GM18505 (cell line): ENCODE data around the gene ABLIM2.
"Not testable (repeated sequence)": the region's sequence is repeated elsewhere in the genome, so short reads cannot be mapped to it uniquely, and the experiment has no call there.

Experiments used
- ATAC-seq: cut with Tn5 transposase; IDR thresholded peaks from one replicate; pipeline ENCODE4 v1.9.1; 2021; ENCODE audit not compliant: unreplicated experiment
- POLR2A ChIP-seq: IDR thresholded peaks from 4 replicates; pipeline ENCODE4 v1.6.1; 2011; ENCODE audit warnings: borderline replicate concordance; ENCODE audit not compliant: insufficient read depth, insufficient read length; ENCODE audit errors: extremely low read depth

Gene ABLIM2

DNA sequence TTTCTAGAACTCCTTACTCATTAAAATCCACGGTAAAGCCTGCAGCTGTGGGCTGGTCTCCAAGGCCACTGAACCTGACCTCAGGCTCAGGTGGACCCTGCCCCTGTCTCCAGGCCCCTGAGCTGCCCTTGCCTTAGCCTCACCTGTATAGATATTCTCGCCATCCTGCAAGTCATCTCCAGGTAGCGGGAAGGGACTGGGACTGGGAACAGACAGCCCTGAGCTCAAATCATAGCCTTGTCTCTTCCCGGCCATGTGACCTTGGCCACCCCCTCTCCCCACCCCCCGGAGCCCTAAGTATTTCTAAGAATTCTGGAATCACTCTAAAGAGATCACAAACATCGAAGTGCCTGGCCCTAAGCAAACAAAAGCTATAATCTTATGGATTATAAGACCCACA is 17.7 kb downstream of the ABLIM2 start:
- no peak for ATAC-seq
- TF ChIP-seq POLR2A: no peak

DNA sequence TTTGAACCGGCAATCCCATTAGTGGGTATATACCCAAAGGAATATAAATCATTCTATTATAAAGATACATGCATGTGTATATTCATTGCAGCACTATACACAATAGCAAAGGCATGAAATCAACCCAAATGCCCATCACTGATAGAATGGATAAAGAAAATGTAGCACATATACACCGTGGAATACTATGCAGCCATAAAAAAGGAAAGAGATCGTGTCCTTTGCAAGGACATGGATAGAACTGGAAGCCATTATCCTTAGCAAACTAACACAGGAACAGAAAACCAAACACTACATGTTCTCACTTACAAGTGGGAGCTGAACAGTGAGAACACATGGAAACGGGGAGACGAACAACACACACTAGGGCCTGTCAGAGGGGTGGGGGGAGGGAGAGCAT is 18.9 kb downstream of the ABLIM2 start:
- ATAC-seq: not testable (repeated sequence)

DNA sequence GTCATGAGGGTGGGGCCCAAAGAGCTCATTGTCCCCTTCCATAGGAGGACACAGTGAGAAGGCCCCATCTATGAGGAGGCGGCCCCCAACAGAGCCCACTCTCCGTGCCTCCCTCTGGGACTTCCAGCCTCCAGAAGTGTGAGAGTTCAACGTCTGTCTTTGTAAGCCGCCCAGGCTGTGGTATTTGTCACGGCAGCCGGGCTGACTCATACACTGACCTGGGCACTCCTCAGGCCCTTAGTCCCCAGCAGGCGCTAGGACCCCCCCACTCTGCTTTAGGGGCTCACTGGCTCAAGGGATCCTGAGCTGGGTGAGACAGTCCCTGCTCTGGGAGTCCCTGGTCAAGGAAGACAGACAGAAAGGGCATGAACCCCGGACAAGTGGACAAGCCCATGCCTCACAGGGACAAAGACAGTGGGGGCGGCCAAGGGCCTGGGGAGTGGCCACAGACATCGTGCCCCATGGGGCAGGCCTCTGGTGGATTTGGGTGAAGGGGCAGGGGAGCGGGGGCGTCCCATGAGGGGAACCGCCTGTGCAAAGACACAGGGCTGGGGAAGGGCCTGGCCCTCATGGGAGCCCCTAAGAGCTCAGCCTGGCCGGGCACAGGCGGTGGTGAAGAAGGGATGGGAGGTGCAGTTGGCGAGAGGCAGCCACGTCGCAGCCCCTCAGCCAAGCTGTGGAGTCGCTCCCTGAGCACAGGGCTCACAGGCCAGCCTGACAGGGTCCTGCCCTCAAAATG is 21.5 kb downstream of the ABLIM2 start:
- TF ChIP-seq POLR2A: no peak
- no peak for ATAC-seq

DNA sequence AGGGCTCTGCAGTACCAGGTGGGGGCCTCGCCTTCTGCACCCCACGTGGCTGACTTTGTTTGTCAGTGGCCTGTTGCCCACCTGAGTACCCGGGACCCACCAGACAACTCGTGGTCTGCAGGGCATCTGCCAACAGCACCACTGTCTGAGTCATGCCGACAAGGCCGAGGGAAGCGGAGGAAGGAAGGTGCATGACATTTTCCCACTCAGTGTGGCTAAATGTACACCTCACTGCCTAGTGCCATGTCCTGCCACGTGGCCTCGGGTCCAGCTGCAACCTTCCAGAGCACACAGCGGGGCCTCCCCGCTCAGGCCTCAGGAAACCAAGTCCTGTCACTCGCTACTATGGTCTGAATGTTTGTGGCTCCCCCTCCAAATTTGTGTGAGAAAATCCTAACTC is 22.1 kb downstream of the ABLIM2 start:
- ATAC-seq: no peak
- no peak for TF ChIP-seq POLR2A

DNA sequence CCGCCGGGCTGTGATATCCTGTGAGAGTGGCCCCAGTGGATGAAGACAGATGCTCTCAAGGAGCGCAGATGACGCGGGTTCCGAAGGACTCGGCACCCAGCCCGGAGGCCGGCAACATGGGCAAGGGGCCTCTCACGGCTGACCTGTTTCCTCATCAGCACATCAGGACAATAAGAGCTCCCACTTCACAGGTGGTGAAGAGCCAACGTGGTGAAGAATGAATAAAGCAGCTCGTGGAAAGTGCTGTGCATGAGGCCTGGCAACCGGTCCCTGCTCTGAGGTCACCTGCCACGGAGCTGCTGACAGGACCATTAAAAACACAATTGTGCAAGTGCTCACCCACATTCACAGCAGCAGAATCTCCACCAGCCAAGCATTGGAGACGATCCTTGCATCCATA is 22.9 kb downstream of the ABLIM2 start:
- TF ChIP-seq POLR2A: no peak
- ATAC-seq: no peak

DNA sequence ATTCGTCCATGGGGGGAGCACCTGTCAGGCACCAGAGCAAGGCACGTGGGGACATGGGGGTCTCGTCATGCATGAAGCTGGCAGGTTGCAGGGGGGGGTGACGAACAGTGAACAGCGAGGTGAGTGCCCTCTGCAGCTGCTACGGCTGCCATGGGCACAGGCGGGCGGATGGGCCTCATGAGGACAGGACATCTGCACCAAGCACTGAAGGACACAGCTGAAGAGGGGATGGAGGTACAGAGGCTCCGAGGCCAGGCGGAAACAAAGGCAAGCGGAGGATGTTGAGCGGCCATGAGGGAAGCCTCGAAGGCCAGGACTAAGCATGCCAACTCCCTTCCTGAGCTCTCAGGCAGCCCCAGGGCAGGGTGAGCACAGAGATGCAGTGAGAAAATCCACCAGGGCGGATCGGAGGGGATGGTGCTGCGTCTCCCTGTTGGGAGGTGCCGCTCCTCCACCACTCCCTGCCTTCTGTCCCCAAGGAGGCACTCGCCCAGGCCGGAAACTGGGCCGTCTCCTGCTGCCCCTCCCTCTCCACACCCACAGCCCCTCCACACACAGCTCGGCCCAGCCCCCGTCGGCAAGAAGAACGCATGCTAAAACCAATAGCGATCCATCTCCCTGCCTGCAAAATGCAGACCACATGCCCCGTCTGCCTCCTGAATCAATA is 24.6 kb downstream of the ABLIM2 start:
- ATAC-seq: no peak
- TF ChIP-seq POLR2A: no peak

DNA sequence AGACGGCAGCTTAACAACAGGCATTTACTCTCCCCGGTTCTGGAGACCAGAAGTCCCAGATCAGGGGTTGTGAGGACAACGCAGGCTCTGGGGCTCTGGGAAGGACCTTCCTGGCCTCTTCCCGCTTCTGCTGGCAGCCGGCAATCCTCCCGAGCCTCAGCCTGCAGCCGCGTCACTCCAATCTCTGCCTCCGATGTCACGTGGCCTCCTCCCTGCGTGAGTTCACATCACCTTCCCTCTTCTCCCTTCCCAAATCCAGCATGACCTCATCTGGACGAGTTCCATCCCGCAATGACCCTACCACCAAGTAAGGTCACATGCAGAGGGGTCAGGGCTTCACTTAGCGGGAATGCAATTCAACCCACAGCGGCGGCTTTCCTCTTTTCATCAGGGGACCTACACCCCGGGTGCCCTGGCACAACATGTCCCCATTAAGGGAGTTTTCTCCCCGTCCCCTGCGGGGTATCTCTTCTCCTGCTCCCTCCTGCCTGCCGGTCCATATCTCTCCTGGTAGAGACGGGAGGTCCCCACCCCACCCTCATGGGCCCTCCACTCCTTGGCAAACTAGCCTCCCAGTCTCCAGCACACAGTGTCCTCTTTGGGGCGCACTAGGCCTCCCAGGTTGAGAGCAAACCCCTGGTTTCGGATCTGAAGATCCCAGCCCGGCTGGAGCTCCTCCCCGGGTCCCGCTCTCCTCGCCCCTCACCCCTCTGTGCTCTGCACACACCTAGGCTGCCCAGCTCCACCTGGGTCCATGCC is 25.5 kb downstream of the ABLIM2 start:
- no peak for ATAC-seq
- no peak for TF ChIP-seq POLR2A

DNA sequence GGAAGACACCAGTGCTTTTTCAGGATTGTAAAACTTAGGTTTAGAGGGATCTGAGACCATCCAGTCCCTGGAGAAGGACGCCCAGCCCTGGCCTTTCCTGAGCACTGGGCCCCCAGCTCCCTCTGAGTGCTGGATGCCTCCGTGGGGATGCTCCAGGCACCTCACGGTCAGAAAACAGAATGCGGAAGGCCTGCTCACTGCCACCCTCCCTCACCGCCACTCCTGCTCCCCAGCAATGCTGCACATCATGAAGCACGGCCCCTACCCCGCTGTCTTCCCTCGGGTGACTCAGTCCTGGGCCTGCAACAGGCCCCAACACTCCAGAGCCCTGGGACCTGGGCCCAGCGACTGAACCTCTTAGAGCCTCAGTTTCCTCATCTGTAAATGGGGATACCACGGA is 26.2 kb downstream of the ABLIM2 start:
- TF ChIP-seq POLR2A: no peak
- no peak for ATAC-seq

DNA sequence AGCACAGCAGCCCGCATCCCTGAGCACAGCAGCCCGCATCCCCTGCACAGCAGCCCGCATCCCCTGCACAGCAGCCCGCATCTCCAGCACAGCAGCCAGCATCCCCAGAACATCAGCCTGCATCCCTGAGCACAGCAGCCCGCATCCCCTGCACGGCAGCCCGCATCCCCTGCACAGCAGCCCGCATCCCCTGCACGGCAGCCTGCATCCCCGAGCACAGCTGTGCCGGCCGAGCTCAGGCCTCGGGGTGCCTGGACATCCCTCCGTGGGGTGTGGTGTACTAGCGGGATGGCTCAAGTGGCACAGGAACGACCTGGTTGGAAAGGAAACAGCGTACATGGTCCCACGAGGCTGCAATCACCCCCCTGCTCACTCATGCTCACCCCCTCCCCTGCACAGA is 26.8 kb downstream of the ABLIM2 start:
- TF ChIP-seq POLR2A: no peak
- ATAC-seq: no peak

DNA sequence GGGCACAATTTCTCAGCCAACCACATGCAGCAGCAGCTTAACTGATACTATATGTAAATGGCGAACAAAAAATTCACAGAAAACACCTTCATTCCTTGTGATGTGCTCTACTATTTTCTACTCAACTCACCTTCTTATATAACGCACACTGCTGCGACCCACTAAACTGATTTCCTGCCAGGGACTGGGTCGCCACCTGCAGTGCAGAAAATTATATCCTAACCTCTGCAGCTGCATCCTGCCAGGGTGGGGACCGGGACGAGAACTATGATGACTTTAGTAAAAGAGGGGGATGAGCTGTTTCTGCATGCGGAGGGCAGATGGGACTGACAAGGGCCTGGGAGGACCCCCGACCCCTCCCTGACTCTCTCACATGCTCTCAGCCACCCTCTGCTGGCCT is 27.4 kb downstream of the ABLIM2 start:
- ATAC-seq: no peak
- no peak for TF ChIP-seq POLR2A

DNA sequence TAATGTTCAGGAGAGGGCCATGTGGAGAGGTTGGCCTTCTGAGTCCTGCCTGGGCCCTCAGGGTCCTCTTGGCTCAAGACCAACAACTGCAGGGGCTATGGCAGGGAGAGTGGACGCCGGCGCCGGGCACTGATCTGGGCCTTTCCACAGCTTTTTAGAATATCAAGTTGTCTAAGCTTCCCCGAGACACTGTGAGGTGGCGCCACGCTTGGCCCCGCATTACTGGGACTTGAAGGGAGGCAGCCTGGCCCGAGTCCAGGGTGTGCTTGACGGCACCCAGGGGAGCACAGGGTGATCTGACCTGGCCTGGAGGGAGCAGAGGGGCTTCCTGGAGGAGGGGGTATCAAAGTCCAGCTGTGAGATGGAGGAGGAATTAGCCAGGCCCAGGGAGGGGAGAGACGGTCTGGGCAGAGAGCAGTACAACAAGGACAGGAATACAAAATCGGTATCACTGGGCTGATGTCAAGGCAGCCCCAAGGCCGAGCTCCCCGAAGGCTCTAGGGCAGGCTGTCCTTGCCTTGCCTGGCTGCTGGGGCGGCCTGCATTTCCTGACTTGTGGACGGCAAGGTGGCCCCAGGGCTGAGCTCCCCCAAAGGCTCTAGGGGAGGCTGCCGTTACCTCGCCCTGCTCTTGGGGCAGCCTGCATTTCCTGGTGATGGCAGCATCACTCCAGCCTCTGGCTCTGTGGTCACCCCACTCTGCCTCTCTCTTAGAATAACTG is 28.1 kb downstream of the ABLIM2 start:
- TF ChIP-seq POLR2A: no peak

DNA sequence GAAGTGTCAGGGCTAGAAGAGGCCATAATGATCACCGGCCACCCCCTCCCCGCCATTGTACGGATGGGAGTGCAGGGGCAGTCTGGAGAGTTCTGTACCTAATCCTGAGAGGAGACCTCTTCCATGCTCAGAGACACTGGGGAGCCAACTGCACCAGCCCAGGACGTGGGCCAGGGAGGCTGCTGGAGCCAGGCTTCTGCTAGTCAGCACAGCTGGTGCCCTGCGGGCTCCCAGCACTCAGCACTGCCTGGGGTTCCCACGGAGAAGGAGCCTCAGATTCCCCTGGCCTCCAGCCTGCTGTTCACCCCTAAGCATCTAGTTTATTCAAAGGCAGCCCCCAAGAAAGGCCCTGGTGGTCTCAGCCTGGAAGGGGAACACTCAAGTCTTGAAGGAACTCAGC is 28.8 kb downstream of the ABLIM2 start:
- no peak for TF ChIP-seq POLR2A
- ATAC-seq: no peak

More for the DNA sequence above, 28.1 kb downstream of the ABLIM2 start:
- no peak for ATAC-seq

DNA sequence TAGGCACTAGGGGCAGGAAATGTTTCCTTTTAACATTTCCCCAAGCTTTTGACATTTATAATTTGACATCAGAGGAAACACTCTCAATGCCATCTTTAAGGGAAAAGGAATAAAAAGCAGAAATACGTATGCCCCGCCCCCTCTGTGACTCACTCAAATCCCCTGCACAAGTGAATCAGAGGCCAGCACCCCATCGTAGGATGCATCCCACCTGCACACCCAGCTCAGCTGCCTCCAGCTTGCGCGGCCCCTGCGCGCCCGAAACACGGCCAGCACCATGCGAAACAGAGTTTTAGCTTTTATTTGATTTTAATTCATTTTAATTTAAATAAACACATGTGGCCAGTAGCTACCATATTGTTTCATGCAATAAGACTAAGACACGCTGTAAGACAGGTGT is 29.5 kb downstream of the ABLIM2 start:
- no peak for ATAC-seq
- TF ChIP-seq POLR2A: no peak

DNA sequence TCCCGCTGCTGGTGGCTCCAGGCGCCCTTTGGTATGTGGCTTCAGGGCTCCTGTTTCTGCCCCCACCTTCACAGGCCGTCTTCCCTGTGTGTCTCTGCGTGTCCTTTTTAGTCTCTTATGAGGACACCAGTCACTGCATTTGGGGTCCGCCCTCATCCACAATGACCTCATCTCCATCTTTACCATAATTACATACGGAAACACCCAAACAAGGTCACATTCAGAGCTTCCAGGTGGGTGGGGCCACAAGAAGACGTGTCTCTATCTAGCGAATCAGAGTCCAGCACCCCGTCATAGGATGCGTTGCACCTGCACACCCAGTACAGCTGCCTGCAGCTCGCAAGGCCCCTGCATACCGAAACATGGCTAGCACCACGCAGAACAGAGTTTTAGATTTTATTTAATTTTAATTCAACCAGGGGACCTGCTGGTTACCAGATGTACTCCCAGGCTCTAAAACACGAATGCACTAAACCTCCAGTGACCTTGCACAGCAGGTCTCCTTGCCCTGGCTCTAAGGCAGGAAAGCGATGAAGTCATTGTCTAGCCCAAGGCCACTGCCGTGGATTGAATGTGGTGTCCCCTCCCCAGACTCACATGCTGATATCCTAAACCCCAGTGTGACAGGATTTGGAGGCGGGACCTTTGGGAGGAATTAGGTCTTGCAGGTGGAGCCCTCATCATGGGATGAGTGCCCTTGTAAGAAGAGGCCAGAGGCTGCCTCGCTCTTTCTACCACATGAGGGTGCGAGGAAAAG is 30.3 kb downstream of the ABLIM2 start:
- ATAC-seq: no peak
- TF ChIP-seq POLR2A: no peak
